ENCODE measurements around the gene ZNF205.

Gene ZNF205

GRCh38 chr16:3147046-3147756, 34.8 kb downstream of the ZNF205 start:
- in situ Hi-C loops (cut with MboI; ENCODE audit: low sequenced_read_pairs): no loop called here

DNA sequence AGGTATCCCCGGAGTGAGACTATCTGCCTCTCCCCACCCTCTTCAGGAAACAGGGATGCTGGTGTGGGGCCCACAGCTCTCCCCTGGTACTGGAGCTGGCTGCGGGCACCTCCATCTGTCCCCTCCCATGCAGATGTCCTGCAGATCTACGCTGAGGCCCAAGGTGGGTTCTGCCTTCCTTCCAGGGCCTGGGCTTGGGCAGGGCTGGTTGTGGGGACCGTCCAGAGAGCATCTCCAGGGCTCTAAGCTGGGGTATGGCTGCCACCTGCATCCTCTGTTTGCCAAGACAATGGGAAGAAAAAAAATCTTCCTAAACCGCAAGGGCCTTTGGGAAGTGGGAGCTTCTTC, 35.3 kb downstream of the ZNF205 start:
- in situ Hi-C loops (cut with MboI; ENCODE audit: low sequenced_read_pairs): no loop called here

- in situ Hi-C loops (cut with MboI; ENCODE audit: low sequenced_read_pairs): no loop called here
These were observed 36.1 kb downstream of the ZNF205 start for GRCh38 chr16:3148256-3149192.

DNA sequence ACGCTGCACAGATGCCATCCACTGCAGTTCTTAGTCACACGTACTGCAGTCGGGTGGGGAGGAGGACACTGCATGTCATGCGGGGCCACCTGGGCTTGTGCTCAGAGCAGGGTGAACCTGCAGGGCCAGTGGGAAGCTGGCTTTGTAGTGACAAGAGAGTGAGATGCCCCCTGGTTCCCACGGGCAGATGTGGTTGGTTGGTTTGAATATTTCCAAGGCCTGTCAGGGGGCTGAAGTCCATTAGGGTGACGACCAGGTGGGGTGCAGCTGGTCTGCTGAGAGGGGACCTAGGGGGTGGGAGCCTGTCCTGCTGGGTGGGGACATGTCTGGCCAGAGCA, 36.8 kb downstream of the ZNF205 start:
- in situ Hi-C loops (cut with MboI; ENCODE audit: low sequenced_read_pairs): no loop called here

DNA sequence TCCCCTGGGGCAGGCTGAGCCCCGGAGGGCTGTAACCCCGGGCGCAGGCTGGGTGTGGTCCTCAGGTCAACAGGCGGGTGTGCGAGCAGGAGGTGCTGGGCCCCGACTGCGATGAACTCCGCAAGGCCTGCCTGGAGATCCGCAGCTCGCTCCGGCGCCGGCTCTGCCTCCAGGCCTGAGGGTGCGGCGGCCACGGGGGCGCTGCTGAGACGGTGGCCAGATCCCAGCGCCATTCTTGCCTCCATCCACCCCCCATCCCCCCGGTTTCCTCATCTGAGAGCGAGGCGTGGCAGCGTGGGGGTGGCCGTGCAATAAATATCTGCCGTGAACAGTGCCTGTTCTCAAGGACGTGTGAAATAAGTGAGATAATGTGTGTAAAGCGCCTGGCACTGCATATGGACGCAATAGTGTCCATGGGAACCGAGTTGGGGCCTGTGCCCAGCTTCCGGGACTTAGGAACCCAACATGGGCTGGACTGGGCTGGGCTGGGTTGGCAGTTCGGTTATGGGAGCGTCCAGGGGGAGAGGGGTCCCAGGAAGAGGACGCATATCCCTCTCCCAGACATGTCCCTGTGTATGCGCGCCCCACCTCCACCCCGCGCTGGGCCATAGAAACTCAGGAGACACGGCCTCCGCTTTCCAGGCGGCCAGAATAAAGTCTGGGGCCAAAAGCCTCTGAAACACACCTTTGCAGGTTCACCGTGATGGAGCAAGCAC, 37.4 kb downstream of the ZNF205 start:
- in situ Hi-C loops (cut with MboI; ENCODE audit: low sequenced_read_pairs): no loop called here

GRCh38 chr16:3150346-3151218, 38.2 kb downstream of the ZNF205 start:
- in situ Hi-C loops (cut with MboI; ENCODE audit: low sequenced_read_pairs): no loop called here

DNA sequence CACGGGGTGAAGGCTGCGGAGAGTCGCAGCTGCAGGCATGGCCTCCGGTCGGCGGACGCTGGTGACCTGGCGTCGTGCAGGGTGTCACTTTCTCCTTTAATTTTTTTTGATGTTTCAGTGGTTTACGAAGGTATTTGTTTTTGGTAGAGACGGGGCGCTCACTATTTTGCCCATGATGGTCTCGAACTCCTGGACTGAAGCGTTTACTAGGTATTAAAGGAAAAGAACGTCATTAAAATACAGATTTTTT, 39.6 kb downstream of the ZNF205 start:
- in situ Hi-C loops (cut with MboI; ENCODE audit: low sequenced_read_pairs): no loop called here

- in situ Hi-C loops (cut with MboI; ENCODE audit: low sequenced_read_pairs): no loop called here
These were observed 40.0 kb downstream of the ZNF205 start for GRCh38 chr16:3152277-3152990.

DNA sequence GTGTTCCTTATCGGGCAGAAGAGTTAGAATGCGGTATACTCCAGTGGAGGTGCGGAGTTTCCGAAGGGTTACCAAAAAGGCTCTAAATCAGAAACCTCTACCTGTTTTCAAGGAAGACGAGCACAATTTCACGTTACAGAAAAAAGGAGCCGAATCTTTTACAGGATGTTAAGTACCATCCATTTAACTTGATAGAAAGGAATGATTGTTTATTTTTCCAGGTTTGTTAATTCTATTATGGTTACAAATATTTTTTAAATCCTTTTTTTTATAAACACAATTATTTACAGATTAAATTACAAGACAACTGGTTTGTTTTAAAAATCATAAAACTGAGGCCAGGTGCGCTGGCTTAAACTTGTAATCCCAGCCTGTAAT, 40.6 kb downstream of the ZNF205 start:
- in situ Hi-C loops (cut with MboI; ENCODE audit: low sequenced_read_pairs): no loop called here

DNA sequence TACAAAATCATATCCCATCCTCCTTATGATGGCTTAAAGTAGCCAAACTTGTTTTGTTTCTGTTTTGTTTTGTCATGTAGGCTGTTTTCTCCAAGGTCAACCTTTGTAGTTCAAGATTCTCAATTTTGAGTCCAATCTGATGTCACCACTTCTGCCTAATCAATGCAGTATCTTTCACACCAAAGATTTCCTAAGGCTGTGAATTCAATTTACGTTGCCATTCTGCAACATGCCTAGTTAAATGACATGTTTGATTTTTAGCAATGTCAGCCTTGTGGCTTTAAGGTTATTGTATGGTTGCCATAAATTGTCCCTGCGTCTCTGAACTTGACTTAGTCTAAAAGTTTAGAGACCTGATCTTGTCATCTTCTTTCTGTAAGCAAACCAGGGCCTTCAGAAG, 42.8 kb downstream of the ZNF205 start:
- in situ Hi-C loops (cut with MboI; ENCODE audit: low sequenced_read_pairs): no loop called here

DNA sequence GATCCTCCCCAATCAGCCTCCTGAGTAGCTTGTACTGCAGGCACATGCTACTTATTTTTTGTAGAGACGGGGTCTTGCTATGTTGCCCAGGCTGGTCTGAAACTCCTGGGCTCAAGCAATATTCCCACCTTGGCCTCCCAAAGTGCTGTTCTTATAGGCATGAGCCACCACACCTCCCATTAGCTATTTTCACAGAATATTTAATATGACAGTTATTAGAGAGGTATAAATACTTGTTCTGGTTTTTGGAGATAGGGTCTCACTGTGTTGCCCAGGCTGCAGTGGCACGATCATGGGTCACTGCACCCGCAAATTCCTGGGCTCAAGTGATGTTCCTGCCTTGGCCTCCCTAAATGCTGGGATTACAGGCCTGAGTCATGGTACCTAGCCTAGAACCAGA, 43.6 kb downstream of the ZNF205 start:
- in situ Hi-C loops (cut with MboI; ENCODE audit: low sequenced_read_pairs): no loop called here

DNA sequence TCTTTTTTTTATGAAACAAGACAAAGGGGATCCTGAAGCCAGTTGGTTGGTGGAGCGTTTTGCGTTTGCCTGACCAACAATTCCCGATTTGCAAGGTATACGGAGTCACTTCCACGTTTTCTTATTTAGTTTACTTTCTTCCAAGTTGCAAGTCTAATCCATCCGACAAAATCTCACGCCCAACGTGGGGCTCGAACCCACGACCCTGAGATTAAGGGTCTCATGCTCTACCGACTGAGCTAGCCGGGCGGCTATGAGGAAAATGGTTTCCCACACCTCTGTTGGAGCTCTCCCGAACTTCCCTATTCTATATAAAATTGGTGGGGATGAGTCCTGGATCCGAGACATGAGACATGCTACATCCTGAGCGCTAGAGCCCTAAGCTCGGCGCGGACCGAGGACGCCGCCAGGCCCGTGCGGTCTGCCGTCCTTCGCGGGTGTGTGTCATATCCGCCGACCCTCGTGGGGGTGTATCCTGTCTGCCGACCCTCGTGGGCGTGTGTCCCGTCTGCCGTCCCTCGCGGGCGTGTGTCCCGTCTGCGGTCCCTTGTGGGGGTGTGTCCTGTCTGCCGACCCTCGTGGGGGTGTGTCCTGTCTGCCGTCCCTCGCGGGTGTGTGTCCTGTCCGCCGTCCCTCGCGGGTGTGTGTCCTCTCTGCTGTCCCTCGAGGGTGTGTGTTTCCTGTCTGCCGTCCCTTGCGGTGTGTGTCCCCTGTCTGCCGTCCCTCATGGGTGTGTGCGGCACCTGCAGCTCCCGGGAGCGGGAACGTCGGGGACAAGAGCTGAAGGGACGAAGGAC, 45.0 kb downstream of the ZNF205 start:
- in situ Hi-C loops (cut with MboI; ENCODE audit: low sequenced_read_pairs): no loop called here

- in situ Hi-C loops (cut with MboI; ENCODE audit: low sequenced_read_pairs): no loop called here
These were observed 45.7 kb downstream of the ZNF205 start for GRCh38 chr16:3158026-3158509.

DNA sequence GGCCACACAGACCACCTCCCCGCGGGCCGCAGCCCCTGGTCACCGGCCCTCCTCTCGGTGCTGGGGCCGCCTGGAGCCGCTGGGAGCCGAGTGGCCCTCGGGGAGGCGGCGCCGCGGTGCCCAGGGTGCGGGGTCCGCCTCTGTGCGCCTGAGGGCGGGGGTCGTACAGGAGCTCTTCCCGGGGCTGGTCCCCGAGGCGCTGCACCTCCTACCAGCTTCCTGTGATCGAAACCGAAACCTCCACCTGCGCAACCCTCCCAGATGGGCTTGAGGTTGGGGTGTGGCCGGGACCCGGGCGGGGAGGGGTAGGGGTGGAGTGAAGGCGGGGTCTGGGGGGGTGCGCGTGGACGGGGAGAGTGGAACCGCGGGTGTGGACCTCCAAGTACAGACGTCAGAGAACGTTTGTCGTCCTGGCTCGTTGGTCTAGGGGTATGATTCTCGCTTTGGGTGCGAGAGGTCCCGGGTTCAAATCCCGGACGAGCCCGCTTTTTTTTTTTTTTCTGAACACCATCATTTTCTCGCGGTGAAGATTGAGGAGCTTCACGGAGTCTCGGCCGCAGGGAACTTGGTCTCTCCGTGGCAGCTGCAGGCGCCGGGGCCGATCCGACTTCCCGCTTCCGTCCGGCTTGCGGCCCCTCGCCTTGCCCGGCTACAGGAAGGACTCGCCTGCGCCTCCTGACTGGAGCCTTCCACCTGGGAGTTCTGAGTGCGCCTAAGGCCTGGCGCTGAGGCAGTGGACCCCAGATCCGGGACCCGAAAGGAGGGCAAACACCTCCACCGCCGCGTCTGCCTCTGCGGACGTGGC, 46.3 kb downstream of the ZNF205 start:
- in situ Hi-C loops (cut with MboI; ENCODE audit: low sequenced_read_pairs): no loop called here

- in situ Hi-C loops (cut with MboI; ENCODE audit: low sequenced_read_pairs): no loop called here
These were observed 49.0 kb downstream of the ZNF205 start for GRCh38 chr16:3161235-3162018.

DNA sequence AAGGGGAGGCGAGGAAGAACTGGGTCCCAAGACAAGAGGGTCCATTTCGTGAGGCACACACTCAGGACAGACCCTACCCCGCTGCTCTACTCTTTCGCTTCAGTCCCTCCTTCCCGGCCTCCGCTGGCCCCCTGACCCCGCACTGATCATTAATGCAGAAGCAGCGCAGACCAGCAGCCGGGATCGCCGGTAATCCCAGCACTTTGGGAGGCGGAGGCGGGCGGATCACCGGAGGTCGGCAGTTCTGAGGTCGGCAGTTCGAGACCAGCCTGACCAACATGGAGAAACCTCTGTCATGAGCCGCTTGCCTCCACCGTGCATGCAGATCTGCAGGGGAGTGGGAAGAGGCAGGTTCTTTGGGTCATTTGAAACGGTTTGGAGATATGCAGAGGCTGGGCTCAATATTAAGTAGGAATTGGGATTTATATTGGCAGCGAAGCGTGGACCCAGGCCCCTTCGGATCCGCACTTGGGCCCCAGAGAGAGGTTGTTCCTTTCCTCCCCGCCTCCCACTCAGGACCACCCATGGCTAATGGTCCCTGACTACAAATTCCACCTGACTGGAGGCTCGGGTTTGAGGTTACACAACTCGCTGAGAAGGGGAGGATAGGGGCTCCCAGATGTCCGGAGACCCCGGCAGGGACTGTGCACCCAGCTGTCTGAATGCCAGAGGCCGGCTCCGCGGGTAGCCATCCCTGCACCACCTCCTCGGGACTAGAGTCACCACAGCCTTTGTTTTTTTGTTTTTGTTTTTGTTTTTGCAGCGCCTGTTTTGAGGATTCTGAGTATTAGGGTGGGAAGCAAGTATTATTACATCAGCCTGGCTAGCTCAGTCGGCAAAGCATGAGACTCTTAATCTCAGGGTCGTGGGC, 52.0 kb downstream of the ZNF205 start:
- in situ Hi-C loops (cut with MboI; ENCODE audit: low sequenced_read_pairs): no loop called here
